DOHH2 (cell line): ENCODE measurements around the gene ACTRT3.

Source experiments
- H3F3A ChIP-seq: fragments of 200-600 bp; sonication (generic), shearing (Covaris generic); 2 replicates; pipeline ENCODE4 v1.6.0; 2016; ENCODE audit warnings: antibody characterized with exemption, mild to moderate bottlenecking; ENCODE audit not compliant: control insufficient read depth, insufficient read depth
- H3K27ac ChIP-seq: fragments of 200-600 bp; sonication (generic); 2 replicates; pipeline ENCODE4 v1.5.1; 2014; ENCODE audit warnings: low read depth, mild to moderate bottlenecking, low read length, moderate library complexity
- H3K27me3 ChIP-seq: fragments of 200-600 bp; sonication (generic); 2 replicates; pipeline ENCODE4 v1.6.1; 2014; ENCODE audit warnings: mild to moderate bottlenecking, low read length, mixed read lengths; ENCODE audit not compliant: control insufficient read depth
- H3K36me3 ChIP-seq: fragments of 200-600 bp; sonication (generic); 2 replicates; pipeline ENCODE4 v1.6.1; 2014; ENCODE audit warnings: mild to moderate bottlenecking, low read length, moderate library complexity, mixed read lengths; ENCODE audit not compliant: control insufficient read depth
- H3K4me1 ChIP-seq: fragments of 200-600 bp; sonication (generic); 2 replicates; pipeline ENCODE4 v1.6.1; 2014; ENCODE audit warnings: mild to moderate bottlenecking, low read length, mixed read lengths; ENCODE audit not compliant: control insufficient read depth
- H3K4me2 ChIP-seq: fragments of 200-600 bp; sonication (generic); 2 replicates; pipeline ENCODE4 v1.6.0; 2014; ENCODE audit warnings: mild to moderate bottlenecking, low read length, moderate library complexity
- H3K4me3 ChIP-seq: fragments of 200-600 bp; sonication (generic); 2 replicates; pipeline ENCODE4 v1.5.1; 2014; ENCODE audit warnings: mild to moderate bottlenecking, low read length, mixed read lengths
- H3K79me2 ChIP-seq: fragments of 200-600 bp; sonication (generic); 2 replicates; pipeline ENCODE4 v1.6.1; 2014; ENCODE audit warnings: mild to moderate bottlenecking, low read length, mixed read lengths; ENCODE audit not compliant: control insufficient read depth
- H3K9me2 ChIP-seq: fragments of 200-600 bp; sonication (generic); replicated peaks from 2 replicates; pipeline ENCODE4 v1.6.1; 2014; ENCODE audit warnings: mild to moderate bottlenecking, low read length, mixed read lengths; ENCODE audit not compliant: control insufficient read depth
- H3K9me3 ChIP-seq: fragments of 200-600 bp; sonication (generic); 2 replicates; pipeline ENCODE4 v1.6.1; 2014; ENCODE audit warnings: antibody characterized with exemption, low read length, mixed read lengths; ENCODE audit not compliant: control insufficient read depth, insufficient read depth
- H4K20me1 ChIP-seq: fragments of 200-600 bp; sonication (generic); 2 replicates; pipeline ENCODE4 v1.6.0; 2014; ENCODE audit warnings: low read depth, mild to moderate bottlenecking, antibody characterized with exemption, low read length, moderate library complexity; ENCODE audit not compliant: control insufficient read depth, insufficient read depth
- EZH2phosphoT487 ChIP-seq: fragments of 200-600 bp; sonication (generic); IDR thresholded peaks from 2 replicates; pipeline ENCODE4 v1.6.1; 2017; ENCODE audit warnings: borderline replicate concordance, mild to moderate bottlenecking, antibody characterized with exemption, low read length, moderate library complexity, mixed read lengths
- TF ChIP-seq, protein P1 (sequence below): fragments of 200-600 bp; sonication (generic); IDR thresholded peaks from one replicate; pipeline ENCODE4 v1.5.1; 2014; ENCODE audit warnings: antibody characterized with exemption, mild to moderate bottlenecking, low read depth, low read length; ENCODE audit not compliant: poor library complexity, severe bottlenecking

The ACTRT3 gene

DNA sequence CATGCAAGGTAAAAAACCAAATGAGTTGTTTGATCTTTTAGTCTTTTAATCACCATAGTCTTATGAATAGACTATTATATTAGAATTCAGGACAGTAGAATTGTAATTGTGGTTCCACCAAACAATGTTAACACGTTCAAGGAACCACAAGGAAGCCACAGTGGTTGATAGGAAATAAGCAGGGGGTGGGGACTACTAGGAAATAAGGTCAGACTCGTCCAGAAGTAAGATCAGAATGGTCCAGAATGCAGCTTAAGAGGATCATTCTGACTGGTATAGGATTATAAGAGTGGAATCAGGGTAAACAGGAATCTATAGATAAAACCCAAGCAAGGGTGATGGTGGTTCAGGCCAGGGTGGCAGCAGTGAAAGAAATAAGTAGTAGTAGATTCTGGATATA, 11.4 kb upstream of the ACTRT3 start:
- Histone ChIP-seq H3K4me1 (peaks cover 11% of the 10 kb centered on the region), H3K27me3 (no peaks in the 10 kb centered on the region), H4K20me1 (no peaks in the 10 kb centered on the region; the same call in 1 of the 2 replicates), H3K27ac (no peak overlapping the region), H3K36me3 (peaks cover 96% of the 10 kb centered on the region), H3K4me2 (no peak overlapping the region), H3K4me3 (no peak overlapping the region), H3K9me2 (no peaks in the 10 kb centered on the region), H3F3A (0 out of 2 replicates have a peak, but pooled peaks cover 5% of the 10 kb centered on the region), H3K79me2 (peaks cover 55% of the 10 kb centered on the region), H3K9me3 (no peaks in the 10 kb centered on the region)
- TF ChIP-seq, protein P1, sequence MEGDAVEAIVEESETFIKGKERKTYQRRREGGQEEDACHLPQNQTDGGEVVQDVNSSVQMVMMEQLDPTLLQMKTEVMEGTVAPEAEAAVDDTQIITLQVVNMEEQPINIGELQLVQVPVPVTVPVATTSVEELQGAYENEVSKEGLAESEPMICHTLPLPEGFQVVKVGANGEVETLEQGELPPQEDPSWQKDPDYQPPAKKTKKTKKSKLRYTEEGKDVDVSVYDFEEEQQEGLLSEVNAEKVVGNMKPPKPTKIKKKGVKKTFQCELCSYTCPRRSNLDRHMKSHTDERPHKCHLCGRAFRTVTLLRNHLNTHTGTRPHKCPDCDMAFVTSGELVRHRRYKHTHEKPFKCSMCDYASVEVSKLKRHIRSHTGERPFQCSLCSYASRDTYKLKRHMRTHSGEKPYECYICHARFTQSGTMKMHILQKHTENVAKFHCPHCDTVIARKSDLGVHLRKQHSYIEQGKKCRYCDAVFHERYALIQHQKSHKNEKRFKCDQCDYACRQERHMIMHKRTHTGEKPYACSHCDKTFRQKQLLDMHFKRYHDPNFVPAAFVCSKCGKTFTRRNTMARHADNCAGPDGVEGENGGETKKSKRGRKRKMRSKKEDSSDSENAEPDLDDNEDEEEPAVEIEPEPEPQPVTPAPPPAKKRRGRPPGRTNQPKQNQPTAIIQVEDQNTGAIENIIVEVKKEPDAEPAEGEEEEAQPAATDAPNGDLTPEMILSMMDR, result no peak
- TF ChIP-seq EZH2phosphoT487, result no peak

DNA sequence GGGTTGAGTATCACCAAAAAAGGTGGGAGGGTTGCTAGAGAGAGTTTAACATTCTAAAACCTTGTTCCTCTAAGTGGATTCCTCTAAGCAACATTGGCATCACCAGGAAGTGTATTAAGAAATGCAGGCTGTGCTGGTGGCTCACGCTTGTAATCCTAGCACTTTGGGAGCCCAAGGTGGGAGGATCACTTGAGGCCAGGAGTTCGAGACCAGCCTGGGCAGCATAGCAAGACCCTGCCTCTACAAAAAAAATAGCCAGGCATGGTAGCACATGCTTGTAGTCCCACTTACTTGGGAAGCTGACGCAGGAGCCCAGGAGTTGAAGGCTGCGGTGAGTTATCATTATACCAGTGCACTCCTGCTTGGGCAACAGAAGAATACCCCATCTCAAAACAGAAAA, 8.5 kb upstream of the ACTRT3 start:
- peaks cover 4% of the 10 kb centered on the region for H3F3A ChIP-seq
- peaks cover 2% of the 10 kb centered on the region for H4K20me1 ChIP-seq
- H3K9me3 ChIP-seq, result no peaks in the 10 kb centered on the region
- peaks cover 84% of the 10 kb centered on the region for H3K79me2 ChIP-seq
- H3K4me2 ChIP-seq, result no peak overlapping the region
- TF ChIP-seq, protein P1, result no peak
- TF ChIP-seq EZH2phosphoT487, result no peak
- H3K27me3 ChIP-seq, result no peaks in the 10 kb centered on the region
- no peaks in the 10 kb centered on the region for H3K9me2 ChIP-seq
- H3K27ac ChIP-seq, result no peak overlapping the region
- peaks cover 94% of the 10 kb centered on the region for H3K36me3 ChIP-seq
- no peak overlapping the region for H3K4me3 ChIP-seq
- peaks cover 29% of the 10 kb centered on the region for H3K4me1 ChIP-seq

DNA sequence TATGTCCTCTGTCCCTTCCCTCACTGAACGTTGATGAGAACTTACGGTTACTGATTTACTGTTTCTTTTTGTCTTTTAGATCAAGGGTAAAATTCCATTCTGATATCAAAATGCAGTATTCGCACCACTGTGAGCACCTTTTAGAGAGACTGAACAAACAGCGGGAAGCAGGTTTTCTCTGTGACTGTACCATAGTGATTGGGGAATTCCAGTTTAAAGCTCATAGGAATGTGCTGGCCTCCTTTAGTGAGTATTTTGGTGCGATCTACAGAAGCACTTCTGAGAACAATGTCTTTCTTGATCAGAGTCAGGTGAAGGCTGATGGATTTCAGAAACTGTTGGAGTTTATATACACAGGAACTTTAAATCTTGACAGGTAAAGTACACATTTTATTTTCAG, 4.8 kb upstream of the ACTRT3 start:
- Histone ChIP-seq H3K79me2 (peaks cover 69% of the 10 kb centered on the region), H3K9me3 (no peaks in the 10 kb centered on the region), H3K27me3 (no peaks in the 10 kb centered on the region), H3K4me3 (peak overlapping the region; percentile 96), H3K27ac (no peak overlapping the region), H3F3A (peaks cover 22% of the 10 kb centered on the region), H3K36me3 (peaks cover 65% of the 10 kb centered on the region), H3K4me2 (peak overlapping the region; percentile 80), H3K4me1 (peaks cover 36% of the 10 kb centered on the region), H4K20me1 (peaks cover 2% of the 10 kb centered on the region), H3K9me2 (no peaks in the 10 kb centered on the region)
- TF ChIP-seq, protein P1, result no peak
- TF ChIP-seq EZH2phosphoT487, result no peak
